ENCODE measurements around the gene RNF26. TPM values are rescaled to one million over a fixed set of nuclear protein-coding genes. Genes with fewer than 3 reads are reported as not detected.
A peak's percentile ranks its signal among the peaks of the same experiment; 100 is the strongest.

RNF26 gene
- total RNA-seq, 1 experiment from 2014 or later: 8.8 TPM

DNA sequence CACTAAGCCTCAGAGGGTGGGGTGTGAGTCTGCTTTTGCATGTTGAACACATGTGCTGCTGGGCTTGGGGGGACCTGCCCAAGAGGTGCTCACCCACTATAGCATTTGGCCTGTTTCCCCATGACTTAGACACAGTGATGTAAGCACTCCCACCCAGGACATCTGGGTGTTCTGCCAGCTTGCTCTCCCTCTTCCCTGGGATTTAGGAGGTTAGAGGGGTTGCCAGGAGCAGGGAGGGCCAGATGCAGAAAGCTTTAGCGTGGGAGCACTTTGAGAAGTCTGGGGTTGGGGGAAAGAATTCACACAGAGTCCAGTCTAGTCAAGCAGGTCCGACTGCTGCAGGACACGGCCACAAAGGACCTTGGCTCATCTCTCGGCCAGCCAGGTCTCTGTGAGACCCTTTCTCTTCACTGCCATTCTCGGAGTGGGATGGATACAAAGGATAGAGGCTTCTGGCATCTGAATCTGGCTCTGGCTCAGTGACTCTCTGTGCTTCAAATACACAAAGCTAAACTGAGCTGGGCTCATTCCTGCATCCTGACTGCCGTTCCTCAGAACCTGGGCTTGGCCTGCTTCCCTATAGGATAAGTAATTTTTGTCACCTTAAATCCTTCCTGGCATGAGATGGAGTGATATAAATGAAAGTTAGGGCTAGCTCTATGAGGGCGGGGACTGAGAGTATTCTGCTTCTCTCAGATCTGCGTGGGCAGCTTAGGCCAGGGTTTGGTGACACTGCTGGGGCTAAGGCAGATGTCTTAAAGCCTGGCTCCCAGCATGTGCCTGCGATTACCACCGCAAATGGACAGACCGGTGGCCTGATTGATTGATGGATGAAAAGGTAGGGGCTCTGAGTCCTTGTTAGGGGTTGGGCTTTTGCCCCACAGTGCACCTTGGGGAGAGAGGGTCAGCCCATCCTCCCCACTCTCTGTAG is 32.6 kb downstream of the RNF26 start:
- no peaks in the 10 kb centered on the region for H3K36me3 ChIP-seq (ENCODE audit: insufficient read depth, low read length)
- H3K9ac ChIP-seq (ENCODE audit: low read length): peak overlapping the region; percentile 68
- no peaks in the 10 kb centered on the region for H3K27me3 ChIP-seq (ENCODE audit: low read length)
- no peak overlapping the region for H2AFZ ChIP-seq (ENCODE audit: low read length)
- H3K4me3 ChIP-seq (ENCODE audit: low read length): peak overlapping the region; percentile 51; the same call in 1 of the 2 replicates
- H3K9me3 ChIP-seq (ENCODE audit: low read length): no peaks in the 10 kb centered on the region
- H3K4me1 ChIP-seq (ENCODE audit: low read length): peaks cover 88% of the 10 kb centered on the region
- peak; percentile 58 for DNase-seq
- peak overlapping the region; percentile 94 for H3K27ac ChIP-seq (ENCODE audit: low read length)
- peaks cover 18% of the 10 kb centered on the region for H3K79me2 ChIP-seq (ENCODE audit: low read length)
- no peaks in the 10 kb centered on the region for H3K9me2 ChIP-seq (replicated peaks; ENCODE audit: insufficient read depth, low read length)
- no peaks in the 10 kb centered on the region for H4K20me1 ChIP-seq (ENCODE audit: insufficient read depth, low read depth, low read length)
- H3K4me2 ChIP-seq (ENCODE audit: low read depth, low read length, poor library complexity, severe bottlenecking): peak overlapping the region; percentile 70

DNA sequence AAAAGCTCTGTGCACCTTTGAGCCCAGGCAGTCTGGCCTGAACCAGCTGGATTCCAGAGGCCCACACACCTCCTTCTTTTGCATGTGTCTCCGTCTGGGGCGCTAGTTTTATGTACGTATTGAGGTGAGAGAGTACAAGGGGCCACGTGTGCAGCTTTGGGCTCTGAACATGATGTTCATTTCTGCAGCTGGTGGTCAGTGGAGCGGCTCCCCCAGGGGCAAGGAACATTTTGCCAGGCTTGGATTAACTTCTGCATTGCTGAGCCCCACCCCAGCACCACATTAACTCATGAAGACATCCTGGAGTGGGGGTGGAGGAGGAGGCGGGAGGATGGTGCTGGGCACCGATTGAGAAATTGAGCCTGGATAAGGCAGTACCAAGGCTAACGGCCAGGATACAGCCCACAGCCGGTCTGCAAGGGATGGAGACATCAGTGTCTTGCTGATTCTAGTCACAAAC is 33.4 kb downstream of the RNF26 start:
- no peak overlapping the region for H2AFZ ChIP-seq (ENCODE audit: low read length)
- H3K9me2 ChIP-seq (replicated peaks; ENCODE audit: insufficient read depth, low read length): no peaks in the 10 kb centered on the region
- peak overlapping the region; percentile 70 for H3K4me2 ChIP-seq (ENCODE audit: low read depth, low read length, poor library complexity, severe bottlenecking)
- peaks cover 13% of the 10 kb centered on the region for H3K79me2 ChIP-seq (ENCODE audit: low read length)
- H4K20me1 ChIP-seq (ENCODE audit: insufficient read depth, low read depth, low read length): no peaks in the 10 kb centered on the region
- no peaks in the 10 kb centered on the region for H3K36me3 ChIP-seq (ENCODE audit: insufficient read depth, low read length)
- peak; percentile 82 for DNase-seq
- peak overlapping the region; percentile 94 for H3K27ac ChIP-seq (ENCODE audit: low read length)
- H3K4me1 ChIP-seq (ENCODE audit: low read length): peaks cover 85% of the 10 kb centered on the region
- no peaks in the 10 kb centered on the region for H3K27me3 ChIP-seq (ENCODE audit: low read length)
- peak overlapping the region; percentile 51 for H3K4me3 ChIP-seq (ENCODE audit: low read length)
- H3K9ac ChIP-seq (ENCODE audit: low read length): peak overlapping the region; percentile 68
- H3K9me3 ChIP-seq (ENCODE audit: low read length): no peaks in the 10 kb centered on the region

DNA sequence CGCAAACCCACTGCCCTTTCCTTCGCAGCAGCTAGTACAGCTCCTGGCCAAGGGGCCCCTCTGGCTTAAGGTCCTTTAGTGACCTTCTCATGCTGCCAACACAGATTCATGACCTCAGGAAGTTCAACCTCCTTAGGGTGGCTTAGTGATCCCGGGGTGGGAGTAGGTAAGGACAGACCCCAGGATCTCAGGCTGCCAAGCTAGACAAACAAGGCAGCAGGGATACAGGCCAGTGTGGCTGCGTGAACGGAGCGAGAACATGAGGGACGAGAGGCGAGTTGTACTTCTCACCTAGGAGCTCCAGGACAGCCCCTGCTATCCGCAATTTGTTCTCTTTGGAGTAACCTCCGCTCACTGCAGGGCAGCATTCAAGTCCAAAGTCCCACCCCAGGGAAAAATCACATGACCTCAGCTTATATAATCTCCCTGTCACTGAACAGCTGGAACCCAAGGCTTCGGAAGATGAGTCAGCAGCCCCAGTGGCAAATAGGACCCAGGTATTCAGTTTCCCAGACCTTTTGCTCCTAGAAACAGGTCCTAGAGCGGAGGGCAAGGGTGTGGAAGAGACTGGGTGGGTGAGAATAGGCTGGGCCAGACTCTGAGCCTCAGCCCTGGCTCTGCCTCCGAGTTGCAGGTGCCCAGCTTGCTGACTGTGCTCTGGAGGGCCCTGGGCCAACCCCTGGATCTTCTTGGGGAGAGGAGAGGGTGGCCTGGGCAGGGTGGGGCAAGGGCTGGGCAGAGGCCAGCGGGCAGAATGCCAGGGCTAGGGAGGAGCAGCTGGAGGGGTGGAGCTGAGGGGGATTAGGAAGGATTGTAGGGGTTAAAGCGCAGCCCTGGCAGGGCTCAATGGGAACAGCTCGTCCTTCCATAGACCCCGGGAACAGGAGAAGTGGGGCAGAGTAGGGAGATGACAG is 34.1 kb downstream of the RNF26 start:
- peaks cover 6% of the 10 kb centered on the region for H3K79me2 ChIP-seq (ENCODE audit: low read length)
- H2AFZ ChIP-seq (ENCODE audit: low read length): no peak overlapping the region
- H3K27ac ChIP-seq (ENCODE audit: low read length): peak overlapping the region; percentile 94
- H3K9me3 ChIP-seq (ENCODE audit: low read length): no peaks in the 10 kb centered on the region
- H3K4me3 ChIP-seq (ENCODE audit: low read length): peak overlapping the region; percentile 51
- H4K20me1 ChIP-seq (ENCODE audit: insufficient read depth, low read depth, low read length): no peaks in the 10 kb centered on the region
- no peaks in the 10 kb centered on the region for H3K9me2 ChIP-seq (replicated peaks; ENCODE audit: insufficient read depth, low read length)
- peak; percentile 58 for DNase-seq
- H3K4me1 ChIP-seq (ENCODE audit: low read length): peaks cover 84% of the 10 kb centered on the region
- H3K36me3 ChIP-seq (ENCODE audit: insufficient read depth, low read length): no peaks in the 10 kb centered on the region
- H3K9ac ChIP-seq (ENCODE audit: low read length): peak overlapping the region; percentile 68
- no peaks in the 10 kb centered on the region for H3K27me3 ChIP-seq (ENCODE audit: low read length)
- peak overlapping the region; percentile 70 for H3K4me2 ChIP-seq (ENCODE audit: low read depth, low read length, poor library complexity, severe bottlenecking)

DNA sequence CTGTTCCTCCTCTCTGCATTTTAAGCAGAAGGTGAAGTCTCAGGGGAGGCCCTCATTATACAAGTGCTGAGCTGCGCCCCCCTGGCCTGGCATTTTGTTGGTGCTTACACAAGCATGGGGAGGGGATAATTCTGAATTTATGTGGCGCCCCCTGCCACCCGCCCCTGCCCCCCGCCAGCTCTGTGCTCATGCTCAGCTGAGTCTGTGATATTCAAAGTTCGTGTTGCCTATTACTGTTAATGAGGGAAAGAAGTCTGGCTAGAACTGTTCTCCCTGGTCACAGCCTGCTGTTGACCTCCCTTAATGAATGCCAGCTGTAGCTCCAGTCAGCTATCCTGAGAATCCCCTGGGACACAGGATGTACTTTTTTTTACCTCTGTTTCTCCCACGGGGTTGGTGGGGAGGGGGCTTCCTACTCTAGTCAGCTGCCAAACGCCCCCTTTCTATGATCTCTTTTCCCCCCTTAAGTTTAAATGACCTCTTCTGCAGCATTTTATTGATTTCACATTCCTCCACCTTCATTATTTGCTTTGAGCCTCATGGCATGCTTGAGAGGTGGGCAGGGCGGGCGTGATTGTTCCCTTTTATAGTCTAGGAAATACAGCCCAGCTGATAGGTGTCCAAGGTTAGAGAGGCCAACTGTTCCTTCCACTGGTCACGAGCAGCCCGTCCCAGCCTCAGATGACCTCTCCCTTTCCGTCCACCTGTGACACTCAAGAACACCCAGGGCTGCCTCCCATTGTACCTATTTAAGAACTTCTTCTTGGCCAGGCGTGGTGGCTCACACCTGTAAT is 35.0 kb downstream of the RNF26 start:
- peaks cover 92% of the 10 kb centered on the region for H3K4me1 ChIP-seq (ENCODE audit: low read length)
- H3K27me3 ChIP-seq (ENCODE audit: low read length): no peaks in the 10 kb centered on the region
- no peaks in the 10 kb centered on the region for H4K20me1 ChIP-seq (ENCODE audit: insufficient read depth, low read depth, low read length)
- DNase-seq: no peak
- H3K9me2 ChIP-seq (replicated peaks; ENCODE audit: insufficient read depth, low read length): no peaks in the 10 kb centered on the region
- peaks cover 4% of the 10 kb centered on the region; the same call in 1 of the 2 replicates for H3K79me2 ChIP-seq (ENCODE audit: low read length)
- no peaks in the 10 kb centered on the region for H3K36me3 ChIP-seq (ENCODE audit: insufficient read depth, low read length)
- no peaks in the 10 kb centered on the region for H3K9me3 ChIP-seq (ENCODE audit: low read length)
- peak overlapping the region; percentile 51; the same call in 1 of the 2 replicates for H3K4me3 ChIP-seq (ENCODE audit: low read length)
- peak overlapping the region; percentile 94 for H3K27ac ChIP-seq (ENCODE audit: low read length)
- no peak overlapping the region for H2AFZ ChIP-seq (ENCODE audit: low read length)
- H3K4me2 ChIP-seq (ENCODE audit: low read depth, low read length, poor library complexity, severe bottlenecking): peak overlapping the region; percentile 70
- H3K9ac ChIP-seq (ENCODE audit: low read length): peak overlapping the region; percentile 68

DNA sequence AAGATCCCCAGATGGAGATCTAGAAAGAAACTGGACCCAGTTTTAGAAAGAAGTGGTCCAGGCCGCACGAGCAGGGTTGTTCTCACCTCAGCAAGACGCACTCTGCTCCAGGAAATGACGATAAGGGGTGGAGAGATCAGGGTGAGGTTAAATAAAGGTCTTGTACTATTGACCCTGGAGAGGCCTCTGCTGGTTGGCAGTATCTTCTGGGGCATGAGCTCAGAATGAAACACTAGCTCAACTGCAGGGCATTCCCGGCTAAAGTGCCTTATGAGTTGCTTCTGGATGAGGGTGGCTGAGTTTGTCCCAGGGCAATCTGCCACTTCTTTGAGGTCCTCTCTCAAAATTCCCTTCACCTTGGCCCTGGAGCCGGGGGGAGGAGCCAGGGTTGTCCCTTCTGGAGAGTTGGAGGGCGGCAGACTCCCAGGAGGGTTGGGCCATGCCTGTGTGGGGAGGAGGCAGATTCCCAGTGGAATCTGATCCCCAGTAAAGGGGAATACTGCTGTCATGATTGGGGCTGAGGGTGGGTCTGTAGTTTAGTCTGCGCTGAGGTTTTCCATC is 36.2 kb downstream of the RNF26 start:
- Histone ChIP-seq H3K9ac (ENCODE audit: low read length) (peak overlapping the region; percentile 49), H3K4me3 (ENCODE audit: low read length) (no peak overlapping the region), H3K79me2 (ENCODE audit: low read length) (peaks cover 4% of the 10 kb centered on the region; the same call in 1 of the 2 replicates), H3K36me3 (ENCODE audit: insufficient read depth, low read length) (no peaks in the 10 kb centered on the region), H3K9me3 (ENCODE audit: low read length) (no peaks in the 10 kb centered on the region), H2AFZ (ENCODE audit: low read length) (no peak overlapping the region), H3K27me3 (ENCODE audit: low read length) (no peaks in the 10 kb centered on the region), H3K4me1 (ENCODE audit: low read length) (peaks cover 92% of the 10 kb centered on the region), H3K4me2 (ENCODE audit: low read depth, low read length, poor library complexity, severe bottlenecking) (peak overlapping the region; percentile 54), H3K27ac (ENCODE audit: low read length) (peak overlapping the region; percentile 70), H4K20me1 (ENCODE audit: insufficient read depth, low read depth, low read length) (no peaks in the 10 kb centered on the region), H3K9me2 (replicated peaks; ENCODE audit: insufficient read depth, low read length) (no peaks in the 10 kb centered on the region)
- peak; percentile 61 for DNase-seq

DNA sequence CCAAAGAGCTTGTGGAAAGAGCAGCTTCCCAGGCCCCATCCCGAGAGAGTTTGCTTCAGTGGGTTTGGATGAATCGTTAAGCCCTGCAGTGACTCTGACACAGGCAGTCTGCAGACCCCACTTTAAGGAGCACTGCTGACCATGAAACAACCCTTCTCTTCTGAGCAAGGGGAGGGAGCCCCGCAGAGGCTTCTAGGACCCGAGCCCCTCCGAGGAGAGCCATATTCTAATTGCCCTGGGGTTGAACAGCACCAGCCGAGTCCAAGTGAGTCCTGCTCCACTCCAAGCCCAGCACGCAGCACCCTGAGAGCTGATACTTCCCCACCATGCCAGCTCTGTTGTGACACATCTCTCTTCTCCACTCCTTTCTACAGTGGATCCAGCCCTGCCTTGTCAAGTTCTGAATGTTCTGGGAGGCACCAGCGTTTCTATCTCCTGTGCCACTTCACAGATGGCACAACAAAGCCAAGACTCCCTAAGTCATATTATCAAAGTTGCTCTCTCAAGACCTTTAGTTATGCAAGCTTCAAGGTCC is 36.8 kb downstream of the RNF26 start:
- no peak overlapping the region for H3K4me3 ChIP-seq (ENCODE audit: low read length)
- peaks cover 4% of the 10 kb centered on the region; the same call in 1 of the 2 replicates for H3K79me2 ChIP-seq (ENCODE audit: low read length)
- peak overlapping the region; percentile 70 for H3K27ac ChIP-seq (ENCODE audit: low read length)
- no peaks in the 10 kb centered on the region for H4K20me1 ChIP-seq (ENCODE audit: insufficient read depth, low read depth, low read length)
- H3K4me1 ChIP-seq (ENCODE audit: low read length): peaks cover 93% of the 10 kb centered on the region
- H3K27me3 ChIP-seq (ENCODE audit: low read length): no peaks in the 10 kb centered on the region
- no peak overlapping the region for H2AFZ ChIP-seq (ENCODE audit: low read length)
- peak overlapping the region; percentile 54 for H3K4me2 ChIP-seq (ENCODE audit: low read depth, low read length, poor library complexity, severe bottlenecking)
- no peak for DNase-seq
- H3K9me3 ChIP-seq (ENCODE audit: low read length): no peaks in the 10 kb centered on the region
- H3K9ac ChIP-seq (ENCODE audit: low read length): peak overlapping the region; percentile 49
- no peaks in the 10 kb centered on the region for H3K36me3 ChIP-seq (ENCODE audit: insufficient read depth, low read length)
- H3K9me2 ChIP-seq (replicated peaks; ENCODE audit: insufficient read depth, low read length): no peaks in the 10 kb centered on the region

DNA sequence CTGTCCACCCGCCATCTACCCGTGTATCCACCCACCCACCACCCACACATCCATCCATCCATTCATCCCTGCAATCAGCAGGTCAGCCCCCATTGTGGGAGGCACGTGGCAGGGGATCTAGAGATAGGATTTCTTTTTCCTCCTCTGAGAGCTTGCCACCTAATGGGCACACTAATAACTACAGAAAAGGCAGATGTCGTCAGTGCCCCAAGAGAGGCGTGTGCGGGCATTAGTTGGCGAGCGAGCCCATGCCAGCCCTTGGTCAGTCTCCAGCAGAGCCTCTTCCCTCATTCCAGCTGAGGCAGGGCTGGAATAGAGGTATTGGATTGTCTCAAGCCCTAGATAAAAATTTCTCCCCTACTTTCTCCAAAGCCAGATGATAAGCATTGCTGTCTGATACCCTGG is 37.5 kb downstream of the RNF26 start:
- peak; percentile 72 for DNase-seq
- Histone ChIP-seq H3K4me1 (ENCODE audit: low read length) (peaks cover 93% of the 10 kb centered on the region), H3K4me2 (ENCODE audit: low read depth, low read length, poor library complexity, severe bottlenecking) (no peak overlapping the region), H3K9me2 (replicated peaks; ENCODE audit: insufficient read depth, low read length) (no peaks in the 10 kb centered on the region), H3K36me3 (ENCODE audit: insufficient read depth, low read length) (no peaks in the 10 kb centered on the region), H3K27ac (ENCODE audit: low read length) (peak overlapping the region; percentile 70; the same call in 1 of the 2 replicates), H2AFZ (ENCODE audit: low read length) (no peak overlapping the region), H4K20me1 (ENCODE audit: insufficient read depth, low read depth, low read length) (no peaks in the 10 kb centered on the region), H3K9me3 (ENCODE audit: low read length) (no peaks in the 10 kb centered on the region), H3K79me2 (ENCODE audit: low read length) (peaks cover 4% of the 10 kb centered on the region; the same call in 1 of the 2 replicates), H3K4me3 (ENCODE audit: low read length) (no peak overlapping the region), H3K27me3 (ENCODE audit: low read length) (no peaks in the 10 kb centered on the region), H3K9ac (ENCODE audit: low read length) (peak overlapping the region; percentile 49)
